GM19240 (cell line): Measurements from ENCODE around the gene METTL9.
A peak's percentile ranks its signal among the peaks of the same experiment; 100 is the strongest.
"Not testable (repeated sequence)": the region's sequence is repeated elsewhere in the genome, so short reads cannot be mapped to it uniquely, and the experiment has no call there.

ENCODE experiments used
- DNase-seq: peaks from one replicate; pipeline ENCODE4 v3.0.0; 2011; ENCODE audit warnings: low spot score; ENCODE audit not compliant: insufficient read length

Gene METTL9

DNA sequence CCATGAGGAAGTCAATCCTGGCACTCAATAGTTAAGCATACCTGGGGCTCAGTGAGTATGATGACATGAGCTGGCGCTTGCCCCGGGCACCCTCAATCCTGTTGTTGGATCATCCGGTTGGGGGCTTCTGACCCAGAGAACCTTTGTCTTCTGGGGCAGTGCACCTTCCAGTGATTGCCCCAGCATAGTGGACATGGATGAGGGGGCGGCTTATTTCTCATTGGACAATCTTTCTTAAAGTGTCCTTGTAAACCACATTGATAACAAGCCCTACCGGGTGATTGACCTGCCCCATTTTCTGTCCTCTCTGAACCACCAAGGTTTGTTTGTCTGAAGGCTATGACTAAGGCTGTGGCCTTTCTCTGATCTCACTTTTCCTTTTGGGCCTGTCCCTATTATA, 34.8 kb downstream of the METTL9 start:
- DNase-seq, result no peak

DNA sequence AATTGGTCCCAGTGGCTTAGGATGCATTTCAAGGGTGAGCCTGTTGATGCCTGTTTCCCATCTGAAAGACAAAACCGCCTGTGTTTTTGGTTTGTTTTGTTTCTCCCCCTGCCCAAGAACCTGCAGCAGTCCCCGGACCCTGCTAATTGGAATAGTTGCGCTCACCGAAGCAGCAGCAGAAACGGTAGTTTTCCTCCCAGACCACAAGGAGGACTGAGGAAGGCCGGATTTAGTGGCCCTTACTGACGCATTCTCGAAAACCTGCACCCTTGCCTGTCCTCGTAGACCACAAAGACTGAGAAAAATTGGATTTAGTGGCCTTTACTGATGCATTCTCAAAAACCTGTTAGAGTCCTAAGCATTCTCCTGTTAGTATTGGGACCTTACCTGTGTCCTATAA, 36.3 kb downstream of the METTL9 start:
- not testable (repeated sequence) for DNase-seq

DNA sequence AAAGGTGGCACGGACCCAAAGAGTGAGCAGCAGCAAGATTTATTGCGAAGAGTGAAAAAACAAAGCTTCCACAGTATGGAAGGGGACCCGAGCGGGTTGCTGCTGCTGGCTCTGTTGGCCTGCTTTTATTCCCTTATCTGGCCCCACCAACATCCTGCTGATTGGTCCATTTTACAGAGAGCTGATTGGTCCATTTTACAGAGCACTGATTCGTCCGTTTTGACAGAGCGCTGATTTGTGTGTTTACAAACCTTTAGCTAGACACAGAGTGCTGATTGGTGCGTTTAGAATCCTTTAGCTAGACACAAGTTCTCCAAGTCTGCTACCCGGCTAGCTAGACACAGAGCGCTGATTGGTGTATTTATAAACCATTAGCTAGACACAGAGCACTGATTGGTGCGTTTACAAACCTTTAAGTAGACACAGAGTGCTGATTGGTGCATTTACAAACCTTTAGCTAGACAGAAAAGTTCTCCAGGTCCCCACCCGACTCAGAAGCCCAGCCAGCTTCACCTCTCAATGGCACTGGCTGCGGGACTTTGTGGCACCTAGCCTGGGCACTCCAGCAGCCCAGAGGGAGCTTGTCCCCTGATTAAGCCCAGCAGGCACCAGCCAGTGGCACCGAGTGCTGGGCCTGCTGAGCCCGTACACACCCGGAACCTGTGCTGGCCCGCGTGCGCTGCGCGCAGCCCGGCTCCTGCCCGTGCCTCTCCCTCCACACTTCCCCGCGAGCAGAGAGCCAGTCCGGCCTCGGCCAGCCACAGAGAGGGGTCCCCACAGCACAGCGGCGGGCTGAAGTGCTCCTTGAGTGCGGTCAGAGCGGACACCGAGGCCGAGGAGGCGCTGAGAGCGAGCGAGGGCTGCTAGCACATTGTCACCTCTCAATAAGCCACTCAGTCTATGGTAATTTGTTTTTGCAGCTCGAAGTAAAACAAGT, 37.9 kb downstream of the METTL9 start:
- DNase-seq, result no peak

DNA sequence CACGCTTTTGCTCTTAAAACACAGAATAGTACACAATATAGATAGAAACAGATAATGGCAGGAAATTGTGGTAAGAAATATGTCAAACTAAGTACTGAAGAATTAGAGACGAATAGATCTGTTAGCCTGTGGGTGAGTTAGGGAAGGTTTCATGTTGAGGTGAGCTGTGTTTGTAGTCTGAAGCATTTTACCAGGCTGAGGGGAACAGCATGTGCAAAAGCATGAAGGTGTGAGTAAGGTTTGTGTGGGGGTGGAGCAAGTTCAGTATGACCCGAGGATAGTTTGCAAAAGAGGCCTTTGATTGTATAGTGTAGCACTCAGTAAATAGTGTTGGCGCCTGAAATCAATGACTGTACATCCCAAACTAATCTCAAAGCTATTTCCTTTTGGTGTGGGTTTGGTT, 39.2 kb downstream of the METTL9 start:
- no peak for DNase-seq

DNA sequence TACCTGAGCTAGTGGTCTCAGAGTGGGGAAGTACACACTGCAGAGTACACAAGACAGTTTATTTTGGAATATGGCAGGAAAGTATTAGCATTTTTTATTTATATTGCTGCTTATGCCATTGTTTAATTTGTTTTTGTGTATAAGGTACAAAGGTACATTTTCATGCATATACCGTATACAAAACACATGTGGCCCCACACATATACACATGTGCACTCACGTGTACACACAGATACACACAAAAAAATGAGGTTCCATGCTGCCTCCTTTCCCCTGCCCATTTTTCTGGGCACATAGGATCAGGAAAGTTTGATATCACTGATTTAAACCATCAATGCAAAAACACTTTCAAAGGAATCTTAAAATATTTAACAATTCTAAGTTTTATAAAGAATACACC, 40.1 kb downstream of the METTL9 start:
- no peak for DNase-seq

DNA sequence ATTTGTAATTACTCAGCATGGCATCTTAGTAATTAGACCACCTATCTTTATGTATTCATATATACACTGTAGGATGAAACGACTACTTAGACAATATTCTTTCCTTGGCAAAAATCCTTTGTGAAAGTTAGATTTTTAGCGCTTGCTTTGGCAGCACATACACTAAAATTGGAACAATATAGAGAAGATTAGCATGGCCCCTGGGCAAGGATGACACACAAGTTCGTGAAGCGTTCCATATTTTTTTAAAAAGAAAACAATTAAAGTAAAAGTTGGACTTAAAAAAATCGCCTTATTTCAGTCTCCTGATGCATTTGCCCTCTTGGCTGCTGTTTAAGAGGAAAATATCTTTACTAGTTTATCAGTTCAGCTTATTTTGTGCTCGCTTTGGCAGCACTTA, 42.5 kb downstream of the METTL9 start:
- DNase-seq, result no peak

DNA sequence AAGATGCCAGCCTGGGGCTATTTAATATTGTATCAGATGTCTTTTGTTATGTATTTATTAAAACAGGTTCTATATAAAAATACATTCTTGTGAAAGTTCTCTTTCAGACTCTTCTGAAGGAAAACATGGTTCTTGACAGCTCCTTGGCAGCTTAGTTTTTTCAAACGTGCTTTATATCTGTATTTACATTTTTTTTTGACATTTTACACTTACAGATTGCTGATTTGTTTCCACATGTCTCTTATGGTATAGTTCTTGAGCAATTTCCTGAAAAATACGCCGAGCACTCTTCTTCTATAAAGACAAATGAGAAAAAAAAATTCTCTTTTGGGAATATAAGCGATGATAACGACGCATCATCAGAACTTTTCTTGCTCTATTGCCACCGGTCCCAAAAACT, 43.5 kb downstream of the METTL9 start:
- DNase-seq, result no peak

DNA sequence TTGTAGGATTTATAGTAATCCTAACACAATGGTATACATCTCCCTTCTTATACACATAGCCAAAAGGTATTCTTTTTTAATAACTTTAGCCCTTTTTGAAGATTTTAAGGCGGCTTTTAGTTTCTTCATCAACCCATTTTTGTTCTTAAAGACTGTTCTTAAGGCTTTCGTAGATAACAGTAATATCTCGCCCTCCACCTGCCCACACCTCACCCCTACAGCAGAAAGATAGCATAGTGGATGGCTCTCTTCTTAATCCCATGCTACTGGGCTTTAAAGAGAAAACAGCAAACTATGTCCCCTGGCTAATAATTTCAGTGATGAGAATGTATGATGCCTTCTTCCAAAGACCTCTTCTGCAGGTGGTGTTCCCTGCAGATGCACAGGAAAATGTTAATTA, 44.4 kb downstream of the METTL9 start:
- no peak for DNase-seq

DNA sequence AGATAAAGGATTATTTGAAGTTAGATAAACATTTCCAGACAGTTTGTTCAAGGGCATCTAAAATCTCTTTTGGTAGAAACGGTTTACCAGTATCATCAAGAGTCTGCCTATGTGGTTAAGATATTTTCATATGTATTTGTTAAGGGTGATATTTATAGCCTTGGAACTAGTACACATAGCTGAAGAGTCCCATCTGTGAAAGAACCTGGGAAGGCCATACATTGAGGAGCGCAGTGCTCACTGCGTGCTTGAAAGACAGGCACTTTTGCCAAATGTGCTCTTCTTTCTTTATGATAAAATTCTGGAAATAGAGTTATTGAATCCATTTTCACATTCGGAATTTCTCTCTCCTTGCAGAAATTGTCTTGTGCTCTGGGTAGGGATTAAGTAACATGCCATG, 45.3 kb downstream of the METTL9 start:
- DNase-seq, result no peak

DNA sequence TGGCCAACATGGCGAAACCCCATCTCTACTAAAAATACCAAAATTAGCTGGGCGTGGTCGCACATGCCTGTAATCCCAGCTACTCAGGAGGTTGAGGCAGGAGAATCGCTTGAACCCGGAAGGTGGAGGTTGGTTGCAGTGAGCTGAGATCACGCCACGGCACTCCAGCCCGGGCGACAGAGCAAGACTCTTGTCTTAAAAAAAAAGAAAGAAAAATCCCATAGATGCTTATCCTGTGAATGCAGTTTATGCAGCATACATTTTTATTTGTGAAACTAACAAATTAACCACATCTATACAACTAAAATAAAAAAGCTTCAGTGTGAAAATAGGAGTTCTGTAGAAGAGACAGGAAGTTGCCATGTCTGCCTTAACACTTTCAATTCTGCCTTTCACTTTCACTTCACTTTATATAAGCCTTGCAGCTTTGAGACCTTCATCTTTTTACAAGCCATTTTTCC, 45.9 kb downstream of the METTL9 start:
- DNase-seq, result no peak

DNA sequence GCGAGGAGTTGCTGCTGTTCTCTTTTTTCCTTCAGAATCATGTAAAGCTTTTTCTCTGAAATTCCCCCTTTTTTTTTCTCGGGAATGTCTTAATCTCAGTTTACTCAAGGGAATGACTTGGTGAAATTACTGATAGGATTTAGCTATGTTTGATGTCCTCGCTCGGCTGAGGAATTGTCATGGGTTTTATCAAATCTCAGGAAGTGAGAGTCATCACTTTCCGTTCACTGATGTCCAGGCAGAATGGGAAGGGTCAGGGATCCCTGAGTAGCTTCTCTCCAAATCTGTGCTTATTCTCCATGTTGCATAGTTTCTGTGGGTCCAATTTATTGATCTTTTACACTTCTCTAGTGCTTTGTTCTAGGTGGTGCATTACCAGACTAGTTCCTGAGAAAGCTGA, 46.7 kb downstream of the METTL9 start:
- no peak for DNase-seq

DNA sequence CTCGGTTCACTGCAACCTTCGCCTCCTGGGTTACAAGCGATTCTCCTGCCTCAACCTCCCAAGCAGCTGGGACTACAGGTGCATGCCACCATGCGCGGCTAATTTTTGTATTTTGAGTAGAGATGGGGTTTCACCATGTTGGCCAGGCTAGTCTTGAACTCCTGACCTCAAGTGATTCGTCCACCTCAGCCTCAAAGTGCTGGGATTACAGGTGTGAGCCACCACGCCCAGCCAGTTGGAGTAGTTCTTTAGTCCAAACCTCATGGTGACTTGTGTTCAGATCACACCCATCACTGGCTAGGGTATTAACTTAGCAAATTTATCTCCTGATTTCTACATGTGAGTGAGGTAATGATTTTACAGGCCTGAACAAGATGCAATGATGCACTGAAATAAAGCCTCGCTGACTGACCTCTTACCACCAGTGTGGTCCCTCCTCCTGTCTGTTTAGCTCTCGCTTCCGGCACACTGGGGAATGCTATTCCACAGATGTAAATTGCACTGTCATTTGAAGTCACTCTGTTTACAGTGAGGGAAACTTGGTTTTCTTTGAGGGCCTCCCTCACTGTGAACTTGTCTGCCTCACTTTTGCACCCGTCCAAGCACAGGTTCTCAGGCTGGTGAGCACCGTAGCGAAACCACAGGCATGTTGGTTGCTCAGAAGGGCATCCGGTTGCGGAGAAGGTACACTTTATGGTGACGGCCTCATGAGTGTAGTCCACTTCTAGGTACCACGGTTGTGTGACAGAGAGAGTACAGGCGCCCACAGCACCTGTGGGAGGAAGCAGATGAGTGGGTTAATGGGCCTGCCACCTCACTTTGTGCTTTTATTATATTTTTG, 47.6 kb downstream of the METTL9 start:
- DNase-seq, result peak; percentile 66

DNA sequence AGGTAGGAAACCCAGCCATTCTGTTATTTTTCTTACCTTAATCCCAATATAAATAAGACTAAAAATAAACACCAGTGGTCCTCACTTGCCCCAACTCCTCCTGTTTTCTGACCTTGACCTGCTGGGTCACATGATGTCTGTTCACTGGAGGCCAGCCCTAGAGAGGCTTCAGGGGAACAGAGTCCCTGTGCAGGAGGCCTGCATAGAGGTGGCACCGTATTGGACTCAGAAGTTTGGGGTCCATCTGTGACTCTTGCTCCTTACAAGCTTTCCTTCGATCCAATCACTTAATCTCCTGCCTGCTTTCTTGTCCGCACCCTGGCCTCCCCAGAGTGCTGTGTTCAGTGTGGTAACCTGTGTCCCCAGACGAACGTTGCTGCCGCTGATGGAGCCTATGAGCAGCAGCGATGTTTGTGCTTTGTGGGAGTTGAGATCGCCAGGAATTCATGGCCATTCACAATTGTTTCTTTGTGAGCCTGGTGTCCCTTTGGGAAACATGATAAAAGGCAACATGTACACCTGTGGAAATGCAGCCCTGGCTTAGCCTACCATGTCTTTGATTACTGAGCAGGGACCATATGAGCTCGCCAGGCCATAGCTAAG, 48.3 kb downstream of the METTL9 start:
- DNase-seq, result no peak

DNA sequence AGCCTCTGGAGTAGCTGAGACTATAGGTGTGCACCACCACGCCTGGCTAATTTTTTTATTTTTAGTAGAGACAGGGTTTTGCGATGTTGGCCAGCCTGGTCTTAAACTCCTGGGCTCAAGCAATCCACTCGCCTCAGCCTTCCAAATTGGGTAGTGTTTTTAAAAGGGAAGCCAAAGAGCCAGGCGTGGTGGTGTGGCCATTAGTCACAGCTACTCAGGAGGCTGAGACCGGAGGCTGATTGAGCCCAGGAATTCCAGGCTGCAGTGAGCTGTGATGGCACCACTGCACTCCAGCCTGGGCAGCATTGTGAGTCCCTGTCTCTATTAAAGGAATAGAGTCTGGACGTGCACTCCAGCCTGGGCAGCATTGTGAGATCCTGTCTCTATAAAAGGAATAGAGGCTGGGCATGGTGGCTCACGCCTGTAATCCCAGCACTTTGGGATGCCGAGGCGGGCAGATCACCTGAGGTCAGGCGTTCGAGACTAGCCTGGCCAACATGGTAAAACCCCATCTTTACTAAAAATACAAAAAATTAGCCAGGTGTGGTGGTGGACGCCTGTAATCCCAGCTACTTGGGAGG, 50.5 kb downstream of the METTL9 start:
- DNase-seq, result not testable (repeated sequence)

DNA sequence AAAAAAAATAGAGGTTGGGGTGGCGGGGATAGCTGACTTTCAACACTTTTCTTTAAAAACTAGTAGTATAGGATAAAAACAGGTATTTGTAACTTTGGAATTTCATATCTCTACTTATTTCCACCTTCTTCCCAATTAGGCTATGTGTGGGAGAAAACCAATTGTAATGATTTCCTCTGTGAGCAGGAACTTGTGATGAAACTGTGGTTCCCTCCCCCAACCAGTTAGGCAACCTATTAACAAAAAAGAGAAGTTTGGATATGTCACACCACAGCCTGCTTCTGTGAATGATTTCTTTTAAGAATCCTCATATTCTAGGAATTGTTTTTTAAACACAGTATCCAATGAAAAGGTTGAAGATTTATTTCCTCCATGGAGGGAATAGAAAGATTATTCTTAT, 51.1 kb downstream of the METTL9 start:
- DNase-seq, result no peak

DNA sequence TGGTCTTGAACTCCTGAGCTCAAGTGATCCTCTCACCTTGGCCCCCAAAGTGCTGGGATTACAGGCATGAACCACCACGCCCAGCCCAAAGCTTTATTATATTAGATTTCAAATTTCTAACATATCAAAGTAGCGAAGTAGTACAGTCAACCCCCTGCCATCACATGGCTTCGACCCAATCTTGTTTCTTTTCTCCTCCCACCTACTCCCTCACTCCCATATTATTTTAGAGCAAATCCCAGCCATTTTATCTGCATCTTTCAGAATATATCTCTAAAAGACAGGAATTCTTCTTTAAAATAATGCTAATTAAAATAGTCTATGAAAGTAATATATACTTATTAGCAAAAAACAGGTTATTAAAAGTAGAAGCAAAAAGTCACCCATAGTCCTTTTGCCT, 52.1 kb downstream of the METTL9 start:
- no peak for DNase-seq

DNA sequence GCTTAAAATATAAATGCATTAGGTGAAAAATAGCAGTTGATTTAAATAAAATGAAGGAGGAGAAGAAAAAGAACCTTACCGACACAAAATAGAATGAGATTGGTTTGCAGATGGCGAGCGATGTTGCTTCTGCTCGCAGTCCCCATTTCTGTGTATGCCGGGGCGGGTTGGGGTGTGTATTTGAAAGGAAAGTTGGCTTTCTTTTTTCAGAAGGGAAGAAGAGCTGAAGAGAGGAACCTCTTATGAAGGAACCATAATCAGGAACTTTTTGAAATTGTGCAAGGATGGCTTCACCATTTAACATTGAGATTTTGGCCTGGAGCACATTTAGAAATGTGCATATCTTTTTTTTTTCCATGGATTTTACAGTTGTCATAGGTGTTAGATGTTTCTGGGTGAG, 53.1 kb downstream of the METTL9 start, which contains the start of gene IGSF6:
IGSF6 (minus strand) TSS at position 156 of the 400 bp plus-strand sequence; CDS start at position 146, 10 bp downstream.
- no peak for DNase-seq

DNA sequence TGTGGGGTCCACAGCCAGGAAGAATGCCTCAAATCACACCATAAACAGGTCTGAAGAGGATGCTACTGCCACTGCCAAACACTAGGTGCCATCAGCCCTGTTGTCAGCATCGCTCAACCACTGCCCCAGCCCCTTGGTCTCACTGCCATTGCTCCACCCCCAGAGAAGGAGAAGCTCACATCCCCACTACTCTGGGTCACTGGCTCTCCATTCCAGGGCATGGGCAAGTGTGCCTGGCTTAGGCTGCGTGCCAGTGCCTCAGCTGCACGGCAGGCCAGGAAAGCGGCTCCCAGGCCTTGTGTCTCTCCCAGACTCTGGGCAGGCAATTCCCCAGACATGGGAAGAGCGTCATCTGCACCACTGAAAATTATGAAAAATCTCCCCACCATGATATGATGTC, 54.2 kb downstream of the METTL9 start:
- DNase-seq, result no peak

DNA sequence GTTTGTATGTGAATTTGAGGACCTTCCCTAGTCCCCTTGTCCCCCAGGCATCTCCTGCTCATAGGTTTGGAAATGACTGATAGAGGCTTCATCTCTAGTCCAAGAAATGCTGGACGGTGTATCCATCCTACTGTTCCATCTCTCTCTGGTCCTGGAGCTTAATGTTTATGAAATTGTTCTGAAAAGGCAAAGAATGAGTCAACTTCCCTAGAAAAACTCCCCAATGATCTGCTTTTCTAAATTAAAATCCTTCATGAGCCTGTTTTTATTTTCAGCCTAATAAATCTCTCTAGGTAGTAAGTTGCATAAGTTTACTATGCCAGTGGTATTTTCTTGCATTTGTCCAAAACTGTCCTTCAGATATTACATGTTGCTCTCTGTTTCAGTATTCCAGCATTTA, 55.1 kb downstream of the METTL9 start:
- DNase-seq, result no peak

DNA sequence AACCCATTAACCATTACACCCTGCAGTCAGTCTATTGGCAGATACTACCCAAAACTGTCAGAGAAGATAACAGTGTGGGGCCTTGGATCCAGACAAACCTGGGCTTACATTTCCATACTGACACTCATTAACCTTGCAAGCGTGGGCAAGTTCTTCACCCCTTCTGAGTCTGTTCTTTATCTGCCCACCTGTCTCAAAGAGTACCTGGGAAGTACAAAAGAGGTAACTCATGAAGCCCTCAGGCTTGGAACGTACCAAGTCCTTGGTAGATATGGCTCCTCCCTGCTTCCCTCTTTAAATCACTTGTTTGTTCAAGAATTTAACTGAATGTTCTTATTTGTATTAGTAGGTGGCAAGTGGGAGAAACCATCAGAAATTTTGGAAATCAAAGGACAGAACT, 55.5 kb downstream of the METTL9 start:
- no peak for DNase-seq
